Activated naive CD8-positive, alpha-beta T cell treated with anti-CD3 and anti-CD28 coated beads, Interleukin-2, amount 10 ng/mL, durations not matched to agents 7 days and 5 days (primary cell): ENCODE measurements around the gene CHST9. TPM values are rescaled to one million over a fixed set of nuclear protein-coding genes. Genes with fewer than 3 reads are reported as not detected.

Source experiments
- ATAC-seq: fragments of 150-1000 bp; cut with Tn5 transposase; one replicate; pipeline ENCODE4 v1.10.0; 2021; ENCODE audit warnings: low read depth, moderate library complexity
- POLR2A ChIA-PET: fragments of 350-600 bp; sonication (Branson Sonifier 250); formaldehyde crosslinking; loops from one replicate; lab custom pipeline; 2021; ENCODE audit warnings: antibody characterized with exemption; lab: Charles Lee
- DNase-seq: peaks from one replicate; pipeline ENCODE4 v3.0.0; 2021
- H3K27ac Mint-ChIP-seq: one replicate; pipeline ENCODE4 v1.8.0; 2022; ENCODE audit warnings: mild to moderate bottlenecking, mixed read lengths
- H3K27me3 Mint-ChIP-seq: one replicate; pipeline ENCODE4 v1.8.0; 2022; ENCODE audit warnings: mild to moderate bottlenecking, moderate library complexity, mixed read lengths
- H3K36me3 Mint-ChIP-seq: one replicate; pipeline ENCODE4 v1.8.0; 2021; ENCODE audit warnings: mild to moderate bottlenecking, mixed read lengths
- H3K4me1 Mint-ChIP-seq: one replicate; pipeline ENCODE4 v1.8.0; 2021; ENCODE audit warnings: mixed read lengths
- H3K4me3 Mint-ChIP-seq: one replicate; pipeline ENCODE4 v1.8.0; 2022; ENCODE audit warnings: mild to moderate bottlenecking, moderate library complexity, mixed read lengths
- H3K9me3 Mint-ChIP-seq: one replicate; pipeline ENCODE4 v1.8.0; 2021; ENCODE audit warnings: mixed read lengths
- total RNA-seq, 2 experiments: library from RNA; stranded (reverse); gene quantifications; one replicate each; pipeline ENCODE4 v1.2.3, GENCODE V29; 2021

Gene CHST9
- total RNA-seq, 2 experiments from 2014 or later = not detected

DNA sequence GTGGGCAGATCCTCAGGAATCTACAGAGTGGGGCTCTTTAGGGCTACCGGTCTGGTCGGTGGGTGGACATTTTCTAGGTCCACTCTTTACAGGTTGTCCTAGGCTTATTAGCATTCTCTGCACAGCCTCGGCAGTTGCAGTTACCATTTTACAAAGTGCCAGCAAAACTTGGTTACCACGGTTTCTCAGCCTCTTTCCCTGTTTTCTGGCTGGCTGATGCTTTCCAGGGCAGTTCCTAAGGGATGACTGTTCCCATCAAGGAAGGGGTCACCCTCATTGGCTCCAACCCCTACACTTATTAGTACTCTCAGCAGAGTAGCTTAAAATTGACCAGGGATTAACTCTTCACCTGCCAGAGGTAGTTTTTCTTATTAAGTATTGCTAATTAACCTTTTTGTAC lies 317.6 kb downstream of the CHST9 start:
- Mint-ChIP-seq H3K9me3 (no peaks in the 10 kb centered on the region), H3K4me1 (no peaks in the 10 kb centered on the region), H3K4me3 (no peak overlapping the region), H3K27ac (no peak overlapping the region), H3K36me3 (no peaks in the 10 kb centered on the region), H3K27me3 (peaks cover 9% of the 10 kb centered on the region)
- ATAC-seq (no peak), DNase-seq (no peak)
- POLR2A ChIA-PET = no interaction called here

DNA sequence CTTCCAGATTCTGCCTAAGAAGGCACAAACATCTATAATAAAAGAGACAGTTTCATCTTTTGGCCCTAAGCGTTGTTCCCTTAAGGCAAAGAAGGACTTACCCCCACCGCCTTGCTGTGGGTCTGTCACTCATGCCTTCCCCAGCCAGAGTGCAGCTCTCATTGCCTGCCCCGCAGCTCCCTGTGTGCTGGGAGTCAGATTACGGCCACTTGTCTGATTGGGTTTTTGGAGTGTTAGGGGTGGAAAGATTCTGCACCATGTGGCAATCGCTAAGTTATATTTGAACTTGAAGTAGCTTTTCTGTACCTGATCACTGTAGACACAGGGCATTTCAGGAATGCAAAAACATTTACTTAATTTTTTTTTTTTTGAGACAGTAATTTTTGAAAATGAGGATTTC lies 319.6 kb downstream of the CHST9 start, which contains the start of gene AQP4:
AQP4 (minus strand) TSS at position 151 of the 400 bp plus-strand sequence; CDS start at position 133, 18 bp downstream.
- Mint-ChIP-seq H3K36me3 (no peaks in the 10 kb centered on the region), H3K4me3 (no peak within 1 kb of the TSS), H3K9me3 (no peaks in the 10 kb centered on the region), H3K27me3 (peaks cover 9% of the 10 kb centered on the region), H3K27ac (no peak within 1 kb of the TSS), H3K4me1 (no peaks in the 10 kb centered on the region)
- no peak for DNase-seq
- no peak for ATAC-seq
- POLR2A ChIA-PET = no interaction called here

GRCh38 chr18:26864658-26865057 lies 320.4 kb downstream of the CHST9 start:
- Mint-ChIP-seq H3K4me3 (no peak overlapping the region), H3K27ac (no peak overlapping the region), H3K4me1 (no peaks in the 10 kb centered on the region), H3K9me3 (no peaks in the 10 kb centered on the region), H3K27me3 (peaks cover 9% of the 10 kb centered on the region), H3K36me3 (no peaks in the 10 kb centered on the region)
- ATAC-seq (no peak), DNase-seq (no peak)
- POLR2A ChIA-PET = no interaction called here

DNA sequence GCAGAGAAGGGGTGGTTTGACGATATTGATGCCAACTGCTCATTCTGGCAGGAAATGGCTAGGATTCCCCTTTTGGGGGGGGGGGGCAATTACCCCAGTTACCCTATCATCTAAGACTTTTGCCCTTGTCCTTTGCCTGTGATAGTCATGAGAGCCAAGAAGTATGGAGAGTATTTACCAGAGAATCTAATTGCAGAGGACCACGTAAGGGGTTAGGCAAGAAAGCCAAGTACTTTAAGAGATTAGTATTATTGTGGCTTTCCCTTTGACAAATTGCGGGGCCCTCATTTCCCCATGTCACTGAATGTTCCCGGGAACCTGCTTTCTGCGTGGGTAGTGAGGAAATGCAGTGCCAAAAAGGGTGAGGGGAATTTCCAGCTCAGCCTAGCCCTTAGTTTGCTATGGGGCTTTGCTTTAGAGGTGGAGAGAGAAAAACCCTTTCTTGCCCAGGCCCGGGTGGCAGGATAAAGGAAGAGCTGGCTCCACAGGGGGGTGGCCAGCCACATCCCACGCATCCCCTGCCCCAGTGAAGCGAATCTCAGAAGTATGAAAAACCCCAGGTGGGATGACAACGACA lies 321.1 kb downstream of the CHST9 start:
- Mint-ChIP-seq H3K4me3 (no peak overlapping the region), H3K4me1 (no peaks in the 10 kb centered on the region), H3K9me3 (no peaks in the 10 kb centered on the region), H3K27me3 (peaks cover 9% of the 10 kb centered on the region), H3K27ac (no peak overlapping the region), H3K36me3 (no peaks in the 10 kb centered on the region)
- no peak for DNase-seq
- ATAC-seq = no peak
- POLR2A ChIA-PET = no interaction called here

- Mint-ChIP-seq H3K36me3 (no peaks in the 10 kb centered on the region), H3K4me1 (no peaks in the 10 kb centered on the region), H3K9me3 (no peaks in the 10 kb centered on the region), H3K27ac (no peak overlapping the region), H3K4me3 (no peak overlapping the region), H3K27me3 (peaks cover 11% of the 10 kb centered on the region)
- ATAC-seq (no peak), DNase-seq (no peak)
- POLR2A ChIA-PET = no interaction called here
Observed at GRCh38 chr18:26863122-26863879, 321.8 kb downstream of the CHST9 start.

GRCh38 chr18:26862084-26862483 lies 323.0 kb downstream of the CHST9 start:
- Mint-ChIP-seq H3K9me3 (no peaks in the 10 kb centered on the region), H3K4me3 (no peak overlapping the region), H3K27me3 (peaks cover 11% of the 10 kb centered on the region), H3K27ac (no peak overlapping the region), H3K36me3 (no peaks in the 10 kb centered on the region), H3K4me1 (no peaks in the 10 kb centered on the region)
- POLR2A ChIA-PET = no interaction called here
- ATAC-seq (no peak), DNase-seq (no peak)
